ENCODE data around the gene ABCA4. TPM values are rescaled to one million over a fixed set of nuclear protein-coding genes. Genes with fewer than 3 reads are reported as not detected.

ABCA4 gene
- total and polyA plus RNA-seq, 2 of the 8 experiments (the other 6 are each of a cell fraction or from before 2014, with no cell fraction given), result 0.06 TPM; not detected in 1

- FAIRE-seq, result no peak
- Histone ChIP-seq H3K36me3 (ENCODE audit: control insufficient read depth in 2 of 4, insufficient read depth in 4 of 4, low read length in 3 of 4) (no peaks in the 10 kb centered on the region), H3K4me1 (replicated peaks in 1 of 4; ENCODE audit: control insufficient read depth in 3 of 4, insufficient read depth in 4 of 4, low read length in 3 of 4) (peaks cover 0 to 3% (median 0%) of the 10 kb centered on the region in 4 experiments; a peak in 1 of 7 replicates), H3K23ac (ENCODE audit: insufficient read length) (no peak overlapping the region), H2BK20ac (ENCODE audit: low read length) (no peak overlapping the region), H2BK15ac (ENCODE audit: low read length) (no peak overlapping the region), H3K23me2 (ENCODE audit: low read depth, low read length) (no peaks in the 10 kb centered on the region), H2AFZ (ENCODE audit: low read length) (no peak overlapping the region), H3K9ac (replicated peaks in 1 of 4; ENCODE audit: extremely low read depth in 1 of 4, low read depth in 3 of 4, low read length in 3 of 4) (no peak overlapping the region), H3K4ac (replicated peaks; ENCODE audit: insufficient read length, low read depth, low read length) (no peak overlapping the region), H4K8ac (ENCODE audit: extremely low read depth, insufficient read depth, low read length) (no peak overlapping the region), H3K4me3 (ENCODE audit: extremely low read depth in 1 of 4, insufficient read depth in 2 of 4, low read depth in 3 of 4, low read length in 4 of 4) (no peak overlapping the region), H2AK5ac (ENCODE audit: low read depth, low read length) (no peak overlapping the region), H3K27ac (ENCODE audit: low read depth, low read length) (no peak overlapping the region), H3K56ac (replicated peaks; ENCODE audit: insufficient read length, low read depth, low read length) (no peak overlapping the region), H4K20me1 (replicated peaks in 1 of 2; ENCODE audit: control insufficient read depth in 1 of 2, insufficient read depth in 2 of 2, low read length in 2 of 2) (no peaks in the 10 kb centered on the region), H3K27me3 (replicated peaks in 1 of 4; ENCODE audit: control insufficient read depth in 3 of 4, extremely low read depth in 1 of 4, insufficient read depth in 3 of 4, low read length in 3 of 4) (no peaks in the 10 kb centered on the region; a peak in 1 of 7 replicates), H4K91ac (replicated peaks; ENCODE audit: insufficient read length, low read length) (no peak overlapping the region), H3K79me2 (ENCODE audit: control insufficient read depth in 1 of 2, insufficient read depth in 2 of 2, low read length in 2 of 2) (no peaks in the 10 kb centered on the region), H2BK120ac (replicated peaks; ENCODE audit: low read depth, low read length) (no peak overlapping the region), H3K18ac (ENCODE audit: extremely low read depth, low read length) (no peak overlapping the region), H3K79me1 (ENCODE audit: low read depth, low read length) (no peaks in the 10 kb centered on the region), H4K5ac (ENCODE audit: insufficient read length, low read depth, low read length) (no peak overlapping the region), H3K4me2 (ENCODE audit: insufficient read depth in 1 of 2, low read depth in 2 of 2, low read length in 2 of 2) (no peak overlapping the region), H2BK5ac (ENCODE audit: low read depth, low read length) (no peak overlapping the region), H3K9me3 (ENCODE audit: insufficient read depth in 2 of 2, low read depth in 1 of 2, low read length in 1 of 2) (no peaks in the 10 kb centered on the region), H2BK12ac (ENCODE audit: low read depth, low read length) (no peak overlapping the region), H3K14ac (ENCODE audit: insufficient read length) (no peak overlapping the region)
- ChIA-PET POLR2A (ENCODE audit: partially characterized antibody) (no interaction called here), CTCF (ENCODE audit: partially characterized antibody) (interaction anchor here (0.6 to 38.0 kb wide), 15 partner anchors 4 to 795 kb away, joined by 3 to 807 read pairs (median 4); no protein-coding TSS in a partner anchor)
- 86% methylated on average over 9 of the region's 9 CpGs; no CpG with 5 or more reads in 1 of the 2 experiments for WGBS, 2 experiments (ENCODE audit: extremely low coverage in 1 of 2, insufficient coverage in 1 of 2, insufficient read length in 1 of 2, insufficient replicate concordance in 2 of 2, low coverage in 1 of 2, low lambda C conversion rate in 2 of 2, missing lambda C conversion rate in 1 of 2)
- DNase-seq (ENCODE audit: low read depth in 1 of 2, low spot score in 2 of 2), result no peak
- TF ChIP-seq TCF12 (IDR thresholded peaks at IDR 0.05; ENCODE audit: low read depth, low read length) (no peak), ATF2 (IDR thresholded peaks at IDR 0.05; ENCODE audit: low read length) (no peak), POU5F1 (IDR thresholded peaks at IDR 0.05; ENCODE audit: low read depth, low read length) (no peak), EZH2 (IDR thresholded peaks at IDR 0.05; ENCODE audit: low read depth, low read length, severe bottlenecking) (no peak), SAP30 (IDR thresholded peaks at IDR 0.05; ENCODE audit: insufficient read depth, insufficient replicate concordance, low read length) (no peak), SRF (IDR thresholded peaks at IDR 0.05; ENCODE audit: low read depth, low read length) (no peak), SP4 (IDR thresholded peaks at IDR 0.05; ENCODE audit: low read length) (no peak), BRCA1 (IDR thresholded peaks at IDR 0.05; ENCODE audit: low read depth, low read length) (no peak), CREB1 (IDR thresholded peaks at IDR 0.05) (no peak), KDM5A (IDR thresholded peaks at IDR 0.05; ENCODE audit: low read length) (no peak), RXRA (IDR thresholded peaks at IDR 0.05; ENCODE audit: insufficient read depth, low read depth, low read length) (no peak)
These were observed 83.3 kb downstream of the ABCA4 start for GRCh38 chr1:94037392-94038229.
